ENCODE data around the gene NEURL1B. TPM values are rescaled to one million over a fixed set of nuclear protein-coding genes. Genes with fewer than 3 reads are reported as not detected.

Gene NEURL1B
- total RNA-seq, 2 donors from 2014 or later = 4.9 to 6.3 TPM

DNA sequence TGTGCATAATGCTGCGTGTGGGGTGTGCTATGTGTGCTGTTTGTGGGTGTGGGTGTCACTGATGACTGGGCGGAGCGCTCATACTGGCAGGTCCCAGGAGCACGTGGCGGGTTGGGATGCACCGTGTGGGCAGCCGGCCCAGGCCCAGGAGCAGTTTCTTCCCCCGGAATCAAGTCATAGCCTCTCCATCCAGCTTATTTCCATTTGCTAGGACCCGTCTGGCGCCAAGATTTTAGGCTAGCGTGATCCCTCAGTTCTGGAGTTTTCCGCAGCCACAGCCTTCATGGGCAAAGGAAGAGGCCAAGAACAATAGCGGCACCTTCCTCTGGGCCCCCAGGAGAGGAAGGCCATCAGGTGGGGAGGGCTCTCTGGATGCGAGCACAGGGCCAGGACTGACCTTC is 43.3 kb upstream of the NEURL1B start:
- Histone ChIP-seq H3K9ac (ENCODE audit: extremely low read depth, low read length, poor library complexity, severe bottlenecking) (no peak overlapping the region), H3K36me3 (ENCODE audit: control insufficient read depth, insufficient read depth, low read length) (no peaks in the 10 kb centered on the region), H3K4me1 (ENCODE audit: control insufficient read depth, insufficient read depth, low read length) (no peaks in the 10 kb centered on the region), H3K27me3 (ENCODE audit: control insufficient read depth, insufficient read depth, low read length, poor library complexity, severe bottlenecking) (no peaks in the 10 kb centered on the region), H3K27ac (ENCODE audit: low read depth, low read length) (no peak overlapping the region), H3K9me3 (ENCODE audit: control insufficient read depth, low read length) (no peaks in the 10 kb centered on the region), H3K4me3 (ENCODE audit: low read length) (no peak overlapping the region)
- 91 to 99% methylated on average over 9 to 14 of the region's 14 CpGs for WGBS, 2 experiments (ENCODE audit: insufficient coverage in 1 of 2, insufficient read length in 1 of 2)
- H3K4me1 Mint-ChIP-seq = no peaks in the 10 kb centered on the region
- H3K27ac Mint-ChIP-seq = no peak overlapping the region
- peaks cover 2% of the 10 kb centered on the region for H3K27me3 Mint-ChIP-seq (ENCODE audit: insufficient read depth)
- H3K4me3 Mint-ChIP-seq = no peak overlapping the region
- DNase-seq = peak; percentile 39
- no peak for TF ChIP-seq CTCF (conservative IDR thresholded peaks at IDR 0.05)
- H3K36me3 Mint-ChIP-seq (ENCODE audit: low read depth) = no peaks in the 10 kb centered on the region
- H3K9me3 Mint-ChIP-seq = no peaks in the 10 kb centered on the region

- 87 to 100% methylated on average over 7 to 17 of the region's 18 CpGs for WGBS, 2 experiments (ENCODE audit: insufficient coverage in 1 of 2, insufficient read length in 1 of 2)
- Histone ChIP-seq H3K9ac (ENCODE audit: extremely low read depth, low read length, poor library complexity, severe bottlenecking) (no peak overlapping the region), H3K4me3 (ENCODE audit: low read length) (no peak overlapping the region), H3K27me3 (ENCODE audit: control insufficient read depth, insufficient read depth, low read length, poor library complexity, severe bottlenecking) (no peaks in the 10 kb centered on the region), H3K9me3 (ENCODE audit: control insufficient read depth, low read length) (no peaks in the 10 kb centered on the region), H3K4me1 (ENCODE audit: control insufficient read depth, insufficient read depth, low read length) (no peaks in the 10 kb centered on the region), H3K36me3 (ENCODE audit: control insufficient read depth, insufficient read depth, low read length) (no peaks in the 10 kb centered on the region), H3K27ac (ENCODE audit: low read depth, low read length) (no peak overlapping the region)
- peak; percentile 55 for DNase-seq
- TF ChIP-seq CTCF (conservative IDR thresholded peaks at IDR 0.05) = no peak
- peaks cover 5% of the 10 kb centered on the region for H3K27me3 Mint-ChIP-seq (ENCODE audit: insufficient read depth)
- H3K9me3 Mint-ChIP-seq = no peaks in the 10 kb centered on the region
- no peaks in the 10 kb centered on the region for H3K36me3 Mint-ChIP-seq (ENCODE audit: low read depth)
- H3K4me1 Mint-ChIP-seq = peaks cover 5% of the 10 kb centered on the region
- no peak overlapping the region for H3K4me3 Mint-ChIP-seq
- H3K27ac Mint-ChIP-seq = no peak overlapping the region
These were observed 42.5 kb upstream of the NEURL1B start for GRCh38 chr5:172598251-172599203.

- Mint-ChIP-seq H3K27me3 (ENCODE audit: insufficient read depth) (peaks cover 5% of the 10 kb centered on the region), H3K9me3 (no peaks in the 10 kb centered on the region), H3K4me3 (no peak overlapping the region), H3K36me3 (ENCODE audit: low read depth) (no peaks in the 10 kb centered on the region), H3K4me1 (peaks cover 5% of the 10 kb centered on the region), H3K27ac (no peak overlapping the region)
- no peaks in the 10 kb centered on the region for H3K36me3 ChIP-seq (ENCODE audit: control insufficient read depth, insufficient read depth, low read length)
- no peak overlapping the region for H3K9ac ChIP-seq (ENCODE audit: extremely low read depth, low read length, poor library complexity, severe bottlenecking)
- H3K4me1 ChIP-seq (ENCODE audit: control insufficient read depth, insufficient read depth, low read length) = no peaks in the 10 kb centered on the region
- 80 to 92% methylated on average over 1 to 3 of the region's 3 CpGs for WGBS, 2 experiments (ENCODE audit: insufficient coverage in 1 of 2, insufficient read length in 1 of 2)
- no peak for TF ChIP-seq CTCF (conservative IDR thresholded peaks at IDR 0.05)
- no peaks in the 10 kb centered on the region for H3K9me3 ChIP-seq (ENCODE audit: control insufficient read depth, low read length)
- H3K4me3 ChIP-seq (ENCODE audit: low read length) = no peak overlapping the region
- DNase-seq = peak; percentile 7
- no peak overlapping the region for H3K27ac ChIP-seq (ENCODE audit: low read depth, low read length)
- no peaks in the 10 kb centered on the region for H3K27me3 ChIP-seq (ENCODE audit: control insufficient read depth, insufficient read depth, low read length, poor library complexity, severe bottlenecking)
These were observed 41.9 kb upstream of the NEURL1B start for GRCh38 chr5:172599204-172599567.

Data from endodermal cell (in vitro differentiated cells).